ENCODE data around the gene FAM209B.

GRCh38 chr20:56575961-56576360 lies 42.9 kb downstream of the FAM209B start:
- TF ChIP-seq POLR2A (IDR thresholded peaks at IDR 0.05) (no peak), CTCF (IDR thresholded peaks at IDR 0.05) (no peak)
